SHP77 treated with DMSO at 0.1 percent for 48 hours (cell line): ENCODE results near the gene EDEM3.

Experiments used
- DNase-seq: peaks from one replicate; lab custom pipeline; 2025; lab: John Stamatoyannopoulos, UW

The EDEM3 gene

DNA sequence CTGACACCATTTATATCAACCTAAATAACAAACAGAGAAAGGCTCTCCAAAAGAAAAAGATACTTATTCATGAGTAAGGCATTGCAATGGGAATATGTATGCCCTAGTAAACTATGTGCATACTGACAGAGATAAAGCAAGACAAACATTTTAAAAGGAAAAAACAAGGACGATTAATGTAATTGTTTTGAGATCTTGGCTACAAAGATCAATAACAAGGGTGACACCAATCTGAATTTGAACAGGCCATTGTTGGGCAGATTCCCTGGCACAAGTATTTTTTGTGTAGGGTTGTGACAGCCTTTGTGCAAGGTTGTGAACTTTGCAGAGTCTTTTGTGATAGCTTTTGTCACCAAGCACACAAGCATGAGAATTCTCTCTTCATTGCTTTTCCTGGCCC is 85.3 kb downstream of the EDEM3 start:
- DNase-seq = no peak

DNA sequence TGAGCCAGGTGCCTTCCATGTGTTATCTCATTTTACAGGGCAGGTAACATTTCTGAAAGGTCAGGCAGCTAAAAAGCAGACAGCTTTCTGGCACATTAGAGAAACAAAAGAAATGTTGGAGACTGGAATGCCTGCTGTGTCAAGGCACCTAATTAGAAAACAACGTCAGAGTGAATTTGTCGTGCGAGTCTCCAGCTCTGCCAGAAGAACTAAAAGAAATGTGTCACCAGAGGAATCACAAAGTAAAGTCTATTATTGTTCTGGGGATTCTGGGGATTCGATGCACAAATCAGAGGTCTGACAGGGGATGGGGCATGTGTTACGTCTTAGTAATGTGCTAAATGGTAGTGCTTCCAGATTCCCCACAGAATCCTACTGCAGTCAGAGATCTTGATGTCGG is 89.3 kb downstream of the EDEM3 start:
- DNase-seq = no peak

DNA sequence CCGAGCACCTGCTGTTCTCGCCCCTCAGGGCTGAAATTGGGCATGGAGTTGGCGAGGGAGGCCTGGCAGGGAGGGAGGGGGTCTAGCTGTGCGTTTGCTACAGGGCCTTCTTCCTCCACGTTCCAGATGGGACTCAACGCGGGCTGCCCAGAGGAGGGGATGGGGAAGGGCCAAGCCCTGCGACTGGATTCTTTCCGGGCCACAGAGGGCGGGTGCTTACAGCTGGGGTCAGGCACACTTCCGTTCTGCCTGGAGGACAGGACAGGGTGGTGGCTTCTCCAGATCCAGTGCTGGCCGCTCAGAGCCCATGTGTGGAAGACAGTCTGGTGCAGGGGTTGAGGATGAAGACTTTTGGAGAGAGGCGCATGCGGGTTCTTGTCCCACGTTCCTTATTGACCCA is 90.0 kb downstream of the EDEM3 start:
- no peak for DNase-seq

DNA sequence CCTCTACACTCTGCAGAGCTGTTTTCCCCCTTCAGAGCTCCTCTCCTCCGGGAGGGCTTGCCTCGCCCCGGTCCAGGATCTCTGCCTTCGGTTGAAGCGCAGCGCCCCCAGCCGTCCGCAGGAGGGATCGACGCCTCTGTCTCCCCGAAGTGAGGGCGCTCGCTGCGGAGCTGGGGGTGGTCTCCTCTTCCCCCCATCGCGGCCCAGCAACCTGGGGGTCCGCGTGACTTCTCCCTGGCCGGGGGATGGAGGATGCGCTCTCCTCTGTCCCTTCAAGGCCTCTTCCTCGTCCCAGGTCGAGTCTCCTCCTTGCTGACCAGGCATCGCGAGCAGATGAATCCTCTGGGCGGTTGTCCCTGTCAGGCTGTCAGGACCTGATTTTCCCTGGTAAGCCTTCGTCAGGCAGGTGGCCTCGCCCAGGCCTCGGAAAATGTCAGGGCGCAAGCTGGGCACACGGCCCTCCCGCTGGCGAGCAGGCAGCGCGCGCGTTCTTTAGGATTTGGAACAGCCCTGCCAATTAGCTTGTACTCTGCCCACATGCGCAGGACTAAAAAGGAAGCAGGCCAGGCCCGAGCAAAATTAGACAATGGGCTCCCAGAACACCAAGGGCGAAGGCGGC is 90.5 kb downstream of the EDEM3 start:
- DNase-seq = peak; percentile 55

DNA sequence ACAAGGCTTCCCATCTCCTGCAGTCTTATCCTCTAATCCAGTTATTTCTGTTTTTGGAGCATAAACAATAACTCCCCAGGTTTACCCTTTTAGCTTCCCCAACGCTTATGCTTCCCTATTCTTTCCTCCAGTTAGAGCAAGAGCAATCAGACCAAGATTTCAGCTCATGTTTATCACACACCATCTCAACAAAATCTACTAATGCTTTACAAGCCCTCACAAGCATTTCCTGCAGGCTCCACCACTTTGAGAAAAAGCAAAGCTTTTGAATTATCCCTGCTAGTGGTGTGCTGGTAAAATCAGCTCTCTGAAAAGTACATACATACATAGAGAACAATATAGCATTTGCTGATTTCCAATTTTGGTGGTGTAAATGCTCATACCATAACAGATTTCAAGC is 92.9 kb downstream of the EDEM3 start:
- DNase-seq = no peak

DNA sequence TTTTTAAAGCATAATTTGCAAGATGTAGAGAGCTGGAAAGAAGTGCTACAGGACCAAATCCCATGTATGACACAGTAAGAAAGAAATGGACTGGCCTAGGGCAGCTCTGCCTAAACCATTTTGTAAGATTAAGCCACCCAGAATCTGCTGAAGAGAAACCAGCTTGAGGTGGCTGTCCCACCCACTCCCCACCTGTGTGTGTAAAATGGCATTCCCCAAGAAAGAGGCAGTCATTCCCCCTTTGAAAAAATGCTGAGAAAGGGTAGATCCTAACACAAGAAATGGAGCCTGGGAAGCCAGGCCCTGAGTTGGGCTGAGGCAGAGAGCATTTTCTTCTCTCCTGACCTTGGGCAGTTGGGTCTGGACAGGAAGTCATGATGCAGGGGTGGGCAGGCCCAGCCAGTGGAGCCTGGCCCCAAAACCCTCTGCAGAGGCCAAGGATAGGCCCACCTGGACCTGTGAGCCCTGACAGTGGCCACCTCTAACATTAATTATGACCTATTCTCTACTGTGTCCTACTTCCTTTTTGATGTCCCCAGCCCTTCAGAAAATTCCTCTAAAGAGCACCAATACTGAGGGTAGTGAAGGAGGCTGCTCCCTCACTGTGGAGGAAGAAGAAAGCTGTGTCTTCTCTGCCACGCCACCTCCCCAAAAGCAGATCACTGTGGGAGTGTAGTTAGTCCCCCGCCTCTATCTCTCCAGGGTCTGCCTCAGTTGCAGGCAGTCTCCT is 94.0 kb downstream of the EDEM3 start:
- no peak for DNase-seq

DNA sequence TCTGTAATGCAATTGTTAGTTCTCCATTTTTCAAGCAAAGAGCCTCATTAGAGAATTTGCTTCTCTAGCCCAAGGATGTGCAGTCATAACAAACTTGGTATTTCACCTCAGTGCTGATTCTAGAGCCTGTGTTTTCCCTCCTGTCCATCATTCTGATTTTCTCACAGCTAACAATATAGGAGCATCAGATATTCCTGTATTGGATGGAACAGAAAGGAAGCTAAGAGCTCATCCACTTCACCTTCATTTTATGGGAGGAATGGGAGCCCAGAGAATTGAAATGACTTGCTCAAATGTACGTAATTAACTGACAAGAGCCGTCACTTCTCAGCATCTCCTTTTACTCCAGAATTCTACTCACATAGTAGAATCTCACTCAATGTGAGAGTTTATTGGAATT is 96.6 kb downstream of the EDEM3 start:
- DNase-seq = no peak

DNA sequence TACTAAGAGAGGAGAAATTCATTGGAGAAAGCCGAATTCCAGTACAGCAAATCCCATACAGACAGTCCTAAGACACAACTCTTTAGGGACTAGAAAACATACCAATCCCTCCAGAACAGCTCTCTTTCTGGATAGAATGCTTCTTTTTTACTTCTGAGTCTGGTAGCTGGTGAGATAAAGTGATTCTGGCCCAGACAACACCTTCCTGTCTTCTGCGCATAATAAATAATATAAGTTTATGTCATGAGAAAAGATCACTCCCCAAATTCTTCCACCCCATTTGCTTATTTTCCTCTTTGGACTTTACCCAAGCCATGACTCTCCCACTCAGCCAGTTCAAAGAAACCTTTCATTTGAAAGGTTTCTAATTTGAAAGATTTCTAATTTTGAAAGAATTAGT is 98.4 kb downstream of the EDEM3 start:
- no peak for DNase-seq

DNA sequence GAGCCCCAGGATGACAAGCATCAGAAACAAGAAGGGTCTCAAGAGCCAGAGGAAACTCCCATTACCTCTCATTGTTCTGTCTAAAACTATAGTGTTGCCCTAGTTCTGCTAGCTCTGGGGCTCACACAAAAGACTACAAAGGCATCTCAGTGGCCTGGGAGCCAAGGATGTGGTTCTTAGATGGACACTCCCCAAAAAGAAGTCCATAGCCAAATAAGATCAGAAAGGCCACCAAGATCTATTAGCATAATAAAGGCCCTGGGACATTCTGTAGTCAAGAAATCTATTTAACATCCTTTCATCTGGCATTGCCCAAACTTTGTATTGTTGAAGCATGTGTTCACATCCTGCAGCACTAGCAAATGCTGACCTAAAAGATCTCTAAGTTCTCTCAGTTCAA is 99.5 kb downstream of the EDEM3 start:
- no peak for DNase-seq

DNA sequence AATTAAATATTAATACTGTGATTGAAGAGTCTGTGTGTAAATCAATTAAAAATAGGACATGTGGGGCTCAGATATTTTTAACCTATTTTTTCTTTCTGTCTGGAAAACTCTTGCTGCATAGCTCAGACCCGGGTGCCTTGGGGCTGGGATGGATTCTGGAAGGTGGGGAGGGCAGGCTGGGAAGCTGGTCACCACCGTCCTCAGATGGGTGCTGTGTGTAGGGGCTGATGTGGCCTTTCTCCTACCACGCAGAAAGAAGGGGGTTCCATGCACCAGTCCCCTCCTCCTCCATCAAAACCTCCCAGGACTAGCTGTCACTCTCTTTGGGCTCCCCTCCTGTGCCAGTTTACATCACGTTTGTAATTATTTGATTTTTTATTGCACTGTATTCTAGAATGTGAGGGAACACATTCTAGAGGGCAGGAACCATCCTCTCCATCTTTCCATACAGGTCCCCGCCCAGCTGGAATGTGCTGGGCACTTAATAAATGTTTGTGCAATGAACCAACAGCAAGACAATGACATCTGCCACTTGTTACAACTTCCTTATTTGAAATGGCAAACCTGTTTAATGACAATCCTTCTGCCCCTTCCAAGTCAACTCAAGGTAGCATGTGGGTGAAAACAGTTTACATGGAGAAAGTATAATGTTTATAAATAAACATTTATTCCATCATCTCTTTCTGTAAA is 104.3 kb downstream of the EDEM3 start:
- DNase-seq = no peak

DNA sequence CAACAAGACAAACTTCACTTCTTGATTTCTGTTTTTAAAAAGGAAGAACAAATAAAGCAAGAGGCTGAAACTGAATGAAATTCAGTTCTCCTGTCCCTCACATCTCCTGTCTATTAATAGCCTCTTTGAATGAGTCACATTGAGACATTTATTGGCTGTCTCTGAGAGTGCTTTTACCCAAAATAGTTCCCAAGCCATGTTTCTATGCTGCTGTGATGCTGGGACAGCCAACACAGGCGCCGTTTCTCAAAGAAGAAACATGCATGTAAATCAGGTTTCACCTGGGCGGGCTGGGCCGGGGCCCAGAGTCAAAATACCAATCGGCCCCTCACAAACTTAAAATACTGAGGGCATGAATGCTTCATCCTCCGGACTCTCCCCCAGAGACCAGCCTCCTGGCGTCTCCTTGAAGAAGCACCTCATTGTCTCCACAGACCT is 105.2 kb downstream of the EDEM3 start:
- no peak for DNase-seq

DNA sequence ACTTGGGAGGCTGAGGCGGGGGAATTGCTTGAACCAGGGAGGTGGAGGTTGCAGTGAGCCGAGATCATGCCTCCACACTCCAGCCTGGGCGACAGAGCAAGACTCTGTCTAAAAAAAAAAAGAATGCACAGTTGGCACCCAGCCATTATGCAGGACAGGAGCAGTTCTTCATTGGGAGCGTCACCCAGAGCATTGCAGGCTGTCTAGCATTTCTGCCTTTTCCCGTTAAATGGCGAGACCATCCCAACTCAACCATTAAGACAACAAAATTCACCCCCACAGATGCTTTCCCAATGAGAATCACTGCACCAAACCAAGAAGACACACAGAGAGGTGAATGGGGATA is 105.8 kb downstream of the EDEM3 start:
- no peak for DNase-seq

DNA sequence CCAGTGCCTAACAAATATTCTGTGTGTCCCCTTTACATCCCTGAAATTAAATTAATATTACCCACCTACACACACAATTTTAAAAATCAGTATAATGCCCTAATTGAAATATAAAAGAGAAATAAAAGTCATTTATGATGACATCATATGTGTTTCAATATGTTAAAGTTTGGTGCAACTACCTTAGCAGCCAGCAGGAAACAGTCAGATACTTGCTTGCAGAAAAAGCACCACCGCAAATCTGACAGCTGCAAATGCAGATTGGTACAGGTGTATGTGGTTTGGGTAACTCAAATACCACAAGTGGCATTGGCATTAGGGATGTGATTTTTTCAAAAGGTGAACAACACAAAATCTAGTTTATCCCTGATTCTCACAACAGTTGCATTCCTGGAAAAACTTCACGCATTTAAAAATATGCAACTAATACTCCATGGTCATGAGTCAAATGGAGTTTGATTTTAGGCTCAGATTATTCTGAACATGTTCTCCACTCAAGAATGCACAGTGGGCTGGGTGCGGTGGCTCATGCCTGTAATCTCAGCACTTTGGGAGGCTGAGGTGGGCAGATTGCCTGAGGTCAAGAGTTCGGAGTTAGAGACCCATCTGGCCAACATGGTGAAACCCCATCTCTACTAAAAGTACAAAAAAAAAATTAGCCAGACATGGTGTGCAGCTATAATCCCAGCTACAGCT is 106.3 kb downstream of the EDEM3 start:
- DNase-seq = no peak

DNA sequence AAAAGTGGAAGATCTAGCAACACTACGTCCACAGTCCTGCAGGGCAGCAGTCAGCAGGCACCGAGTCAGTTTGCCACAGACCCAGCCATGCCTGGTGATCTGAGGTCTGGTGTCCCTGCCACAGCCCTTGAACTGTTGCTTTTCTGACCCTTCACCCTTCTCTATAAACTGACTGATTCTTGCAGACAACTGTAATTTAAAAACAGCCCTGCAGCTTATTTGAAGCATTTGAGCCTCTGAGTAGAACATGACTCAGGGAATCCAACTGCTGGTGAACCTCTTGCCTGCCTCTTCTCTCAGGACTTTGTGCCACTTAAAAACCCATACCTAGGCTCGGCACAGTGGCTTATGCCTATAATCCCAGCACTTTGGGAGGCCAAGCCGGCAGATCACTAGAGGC is 107.2 kb downstream of the EDEM3 start:
- DNase-seq = no peak

DNA sequence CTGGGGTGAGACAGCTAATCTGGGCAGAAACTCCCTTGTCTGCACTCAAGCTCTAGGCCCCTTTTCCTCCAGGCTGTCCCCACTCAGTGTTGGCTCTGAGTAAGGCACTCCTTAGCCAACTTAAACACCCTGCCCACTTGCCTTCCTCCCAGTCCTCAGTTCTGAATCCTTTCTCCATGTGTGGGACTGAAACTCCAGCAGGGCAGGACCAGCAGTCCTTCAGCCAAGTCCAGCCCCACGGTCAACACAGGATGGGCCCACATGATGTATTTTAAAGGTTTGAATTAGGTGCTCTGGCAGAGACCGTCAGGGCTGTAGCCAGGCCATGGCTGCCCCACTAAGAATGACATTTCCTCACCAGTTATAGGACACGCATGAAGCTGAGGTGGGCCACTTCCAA is 107.8 kb downstream of the EDEM3 start:
- DNase-seq = no peak

DNA sequence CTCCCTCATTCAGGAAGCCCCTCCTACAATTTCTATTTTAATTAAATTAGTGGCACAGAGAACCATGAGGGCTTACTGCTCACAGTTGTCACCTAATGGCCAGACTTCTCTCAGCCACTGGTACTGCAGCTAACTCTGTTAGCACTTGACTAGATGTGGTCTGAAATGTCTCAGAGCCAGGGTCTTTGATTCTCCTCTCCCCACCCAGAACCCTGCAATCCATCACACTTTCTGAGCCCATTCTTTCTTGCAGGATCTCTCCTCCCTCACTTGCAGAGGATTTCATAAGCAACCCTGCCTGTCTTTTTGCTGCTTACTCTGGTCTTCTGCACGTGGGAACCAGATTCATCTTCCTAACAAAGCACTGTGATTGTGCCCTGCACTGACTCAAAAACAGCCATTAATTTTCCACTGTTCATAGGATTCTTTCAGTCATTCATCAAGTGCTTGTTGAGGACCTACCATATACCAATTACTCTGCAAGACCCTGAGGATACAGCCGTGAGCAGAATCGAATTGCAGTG is 108.4 kb downstream of the EDEM3 start:
- DNase-seq = no peak

DNA sequence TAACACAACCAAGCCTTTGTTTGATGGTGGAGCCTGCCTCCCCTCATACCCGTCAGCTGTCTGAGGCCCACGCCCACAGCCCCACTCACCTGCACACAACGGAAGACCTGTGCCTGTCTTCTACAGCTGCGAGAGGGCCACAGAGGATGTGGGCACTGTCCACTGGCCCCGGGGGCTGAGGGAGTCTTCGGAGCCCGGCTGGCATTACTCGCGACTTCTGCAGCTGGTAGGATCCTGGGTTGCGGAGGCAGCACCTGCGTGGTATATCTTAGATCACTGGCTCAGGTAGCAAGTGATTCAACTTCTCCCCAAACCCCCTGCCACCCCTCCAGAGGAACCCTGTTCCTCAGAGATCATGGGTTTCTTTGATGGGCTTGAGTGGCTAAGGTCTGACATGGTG is 109.9 kb downstream of the EDEM3 start:
- no peak for DNase-seq

DNA sequence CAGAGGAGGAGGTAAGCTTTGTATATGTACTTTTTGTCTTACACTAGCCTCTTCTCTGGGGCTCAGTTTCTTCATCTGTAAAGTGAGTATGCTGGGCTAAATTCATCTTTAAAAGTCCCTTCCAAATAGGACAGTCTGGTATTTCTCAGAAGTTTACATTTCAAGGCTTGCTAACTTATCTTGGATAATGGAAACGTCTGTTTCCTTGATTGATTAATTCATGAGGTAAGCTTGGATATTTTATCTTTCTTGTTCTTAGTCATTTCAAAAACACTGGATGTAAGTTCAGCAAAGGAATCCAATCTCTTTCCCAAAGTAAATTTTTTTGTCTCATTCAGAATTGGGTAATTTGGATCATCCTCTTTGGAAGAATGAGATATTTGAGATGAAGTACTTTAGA is 111.0 kb downstream of the EDEM3 start:
- no peak for DNase-seq

DNA sequence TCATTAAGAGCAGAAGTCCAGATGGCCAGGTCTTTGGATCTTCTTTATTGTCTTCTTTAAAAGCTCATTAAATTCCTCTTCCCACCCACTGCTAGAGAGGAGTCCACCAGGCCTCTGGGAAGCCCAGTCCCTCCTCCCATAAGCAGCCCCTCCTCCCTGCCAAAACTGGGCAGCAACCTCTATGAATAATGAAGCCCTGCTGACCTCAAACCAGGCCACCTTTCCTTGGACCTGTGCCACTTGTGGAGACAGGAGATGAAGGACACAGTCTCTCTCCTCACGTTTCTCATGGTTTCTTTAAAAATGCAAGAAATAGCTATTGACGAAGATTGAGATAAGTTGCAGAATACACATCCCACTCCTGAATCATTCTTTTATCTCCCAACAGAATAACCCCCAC is 112.8 kb downstream of the EDEM3 start:
- no peak for DNase-seq

DNA sequence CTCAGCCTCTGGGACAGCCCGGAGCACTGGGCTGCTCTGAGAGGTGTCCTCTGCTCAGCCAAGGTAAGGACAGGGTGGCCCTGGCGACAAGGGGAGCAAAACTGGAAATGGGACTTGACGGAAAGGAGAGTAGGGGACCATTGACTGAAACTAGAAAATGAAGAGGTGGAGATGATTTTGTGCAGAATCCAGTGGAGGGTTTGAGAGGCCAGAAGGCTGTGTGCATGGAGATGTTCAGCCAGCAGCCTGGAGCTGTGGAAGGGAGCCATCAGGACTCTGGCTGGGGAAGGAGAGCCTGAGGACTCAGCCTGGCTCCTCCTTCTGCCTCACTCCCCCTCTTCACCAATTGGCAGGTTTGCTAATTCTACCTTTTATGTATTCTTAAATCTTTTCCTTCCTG is 114.2 kb downstream of the EDEM3 start:
- no peak for DNase-seq
